ENCODE measurements around the gene SYNPO2L.
A peak's percentile ranks its signal among the peaks of the same experiment; 100 is the strongest.

SYNPO2L gene

DNA sequence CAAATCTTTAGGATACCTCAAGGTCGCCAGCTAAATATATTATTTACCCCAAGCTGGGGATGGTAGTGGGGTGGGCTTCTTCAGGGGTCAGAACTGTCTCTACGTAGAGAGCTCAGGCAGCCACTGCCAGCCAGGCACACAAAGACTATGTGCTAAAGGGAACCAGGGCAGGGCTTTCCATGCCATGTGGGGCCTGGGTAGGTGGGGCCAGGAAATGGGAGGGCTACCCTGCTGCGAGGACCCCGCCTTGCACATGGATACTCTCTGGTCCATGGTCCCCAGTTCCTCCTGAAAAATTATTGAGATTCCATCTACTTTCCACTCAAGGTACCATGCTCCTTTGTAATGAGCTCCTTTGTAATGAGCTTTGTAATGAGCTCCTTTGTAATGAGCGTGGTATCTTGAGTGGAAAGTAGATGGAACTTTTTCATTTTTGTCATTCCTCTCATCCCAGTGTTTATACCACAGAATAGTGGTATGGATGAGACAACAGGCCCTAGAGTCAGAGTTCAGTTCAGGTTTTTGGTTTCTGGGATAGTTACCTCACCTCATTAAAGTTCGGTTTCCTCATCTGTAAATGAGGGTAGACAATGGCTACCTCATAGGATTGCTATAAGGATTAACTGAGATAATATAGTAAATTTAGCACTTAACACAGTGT lies 5.8 kb downstream of the SYNPO2L start:
- DNase-seq (ENCODE audit: low spot score): no peak

DNA sequence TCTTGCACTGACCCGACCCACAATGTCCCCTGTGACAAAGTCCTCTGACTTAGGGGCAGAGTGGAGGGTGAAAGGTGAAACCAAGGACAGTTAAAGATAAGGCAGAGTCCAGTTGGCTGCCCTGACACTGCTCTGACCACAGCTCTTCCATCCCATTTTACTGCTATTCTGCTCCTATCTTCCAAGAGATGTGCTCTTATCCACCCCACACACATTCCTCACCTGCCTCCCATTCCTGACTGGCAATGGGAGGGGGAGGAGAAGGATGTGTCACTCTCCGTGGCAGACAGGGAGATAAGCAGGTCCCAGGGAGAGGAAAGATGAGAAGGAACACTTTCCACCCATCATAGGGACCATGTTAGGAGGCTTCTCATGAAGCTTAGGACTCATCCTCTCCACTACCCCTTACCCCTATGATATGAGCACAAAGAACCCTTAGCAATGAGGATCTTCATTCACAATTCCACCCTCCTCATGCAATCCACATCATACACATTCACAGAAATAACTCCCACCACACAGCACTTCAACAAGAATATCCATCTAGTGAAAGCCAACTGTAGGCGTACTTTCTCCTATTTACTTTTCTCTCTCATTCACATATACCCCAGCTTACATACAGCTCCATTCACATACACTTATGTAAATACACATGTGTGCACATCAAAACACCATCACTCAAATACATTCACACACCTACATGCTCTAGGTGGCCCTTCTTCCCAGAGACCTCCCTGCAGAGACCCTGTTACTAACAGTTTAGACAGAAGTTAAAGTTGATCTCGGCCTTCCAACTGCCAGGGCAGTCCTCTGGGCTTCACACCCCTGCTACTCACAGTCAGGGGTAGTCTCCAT lies 6.6 kb downstream of the SYNPO2L start:
- no peak for DNase-seq (ENCODE audit: low spot score)

DNA sequence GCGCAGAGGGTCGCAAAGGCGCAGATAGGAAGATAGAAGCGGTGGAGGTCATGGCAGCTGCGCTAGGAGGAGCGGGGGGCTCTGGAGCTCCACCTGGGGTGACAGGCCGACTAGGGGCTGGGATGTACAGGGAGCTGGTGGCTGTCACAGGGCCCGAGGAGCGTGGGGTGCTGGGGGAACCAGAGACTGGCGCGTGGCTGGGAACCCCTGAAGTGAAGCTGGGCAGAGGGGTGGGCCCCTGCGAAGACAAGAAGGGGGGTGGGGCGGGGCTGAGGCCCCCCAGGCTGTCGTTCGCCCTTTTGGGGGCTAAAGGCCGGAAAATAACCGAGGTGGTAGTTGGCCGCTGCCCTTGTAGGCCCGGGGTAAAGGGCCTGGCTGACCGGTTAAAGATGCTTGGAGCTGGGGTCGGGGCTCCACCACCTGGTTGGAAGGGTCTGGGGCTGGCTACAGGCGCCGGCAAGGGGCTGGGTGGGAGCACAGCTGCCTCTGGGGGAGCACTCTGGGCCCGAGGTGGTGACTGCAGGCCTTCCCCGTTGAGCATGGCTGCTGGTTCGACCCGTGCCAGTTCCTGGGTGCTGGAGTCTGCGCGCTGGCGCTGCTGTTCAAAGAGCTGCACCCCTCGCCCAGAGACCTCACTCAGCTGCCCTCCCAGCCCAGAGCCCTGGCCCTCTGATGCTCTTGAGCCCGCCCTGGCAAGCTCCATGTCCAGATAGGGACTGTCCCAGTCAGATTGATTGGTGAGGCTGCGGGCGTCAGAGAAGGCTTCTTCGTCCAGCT lies 7.8 kb downstream of the SYNPO2L start:
- no peak for DNase-seq (ENCODE audit: low spot score)

DNA sequence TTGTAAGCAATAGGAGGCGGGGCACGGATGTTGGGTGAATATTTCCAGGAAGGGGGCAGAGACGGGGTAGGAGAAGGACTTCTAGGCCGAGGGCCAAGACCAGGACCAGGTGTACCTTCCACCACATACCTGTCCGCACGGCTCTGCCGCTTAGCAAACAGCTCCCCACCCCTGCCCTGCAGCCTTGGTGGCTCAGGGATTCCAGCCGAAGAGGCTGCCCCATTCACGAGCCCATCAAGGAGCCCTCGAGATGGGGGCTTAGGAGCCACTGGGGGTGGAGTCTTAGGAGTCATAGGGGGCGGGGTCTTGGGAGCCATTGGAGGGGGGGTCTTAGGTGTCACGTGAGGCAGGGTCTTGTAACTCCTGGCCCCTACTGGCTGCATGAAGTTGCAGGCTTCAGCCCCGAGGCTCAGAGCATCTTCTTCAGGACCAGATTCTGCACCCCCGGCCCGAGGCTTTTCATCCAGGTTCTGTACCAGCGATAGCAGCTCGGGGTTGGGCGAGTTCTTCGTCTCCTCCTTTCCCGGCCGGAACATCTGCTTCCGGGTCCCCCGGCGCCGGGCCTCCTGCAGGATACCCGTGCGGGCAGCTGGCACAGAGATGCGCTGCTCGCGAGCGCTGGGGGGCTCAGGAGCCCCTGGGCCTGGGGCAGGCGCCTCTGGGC lies 8.5 kb downstream of the SYNPO2L start:
- DNase-seq (ENCODE audit: low spot score): peak; percentile 52

DNA sequence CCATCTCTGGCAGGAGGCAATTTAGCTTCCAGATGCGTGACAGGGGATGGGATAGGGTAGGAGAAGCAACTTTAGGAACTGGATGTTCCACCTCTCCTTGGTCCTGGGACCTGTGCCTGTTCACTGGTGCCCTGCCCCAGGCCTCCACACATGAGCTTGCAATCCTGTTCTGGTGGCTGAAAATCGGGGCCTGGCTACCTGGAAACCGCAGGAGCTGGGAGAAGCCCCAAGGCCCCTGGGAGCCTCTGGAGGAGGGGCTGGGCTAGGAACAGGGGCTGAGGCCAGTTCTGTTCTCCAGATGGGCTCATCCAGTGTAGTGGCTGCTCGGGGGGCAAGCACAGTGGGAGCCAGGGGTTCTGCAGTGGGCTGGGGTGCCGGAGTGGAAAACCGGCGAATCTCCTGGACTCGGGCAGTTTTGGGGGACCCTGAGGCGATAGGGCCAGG lies 9.2 kb downstream of the SYNPO2L start:
- no peak for DNase-seq (ENCODE audit: low spot score)

DNA sequence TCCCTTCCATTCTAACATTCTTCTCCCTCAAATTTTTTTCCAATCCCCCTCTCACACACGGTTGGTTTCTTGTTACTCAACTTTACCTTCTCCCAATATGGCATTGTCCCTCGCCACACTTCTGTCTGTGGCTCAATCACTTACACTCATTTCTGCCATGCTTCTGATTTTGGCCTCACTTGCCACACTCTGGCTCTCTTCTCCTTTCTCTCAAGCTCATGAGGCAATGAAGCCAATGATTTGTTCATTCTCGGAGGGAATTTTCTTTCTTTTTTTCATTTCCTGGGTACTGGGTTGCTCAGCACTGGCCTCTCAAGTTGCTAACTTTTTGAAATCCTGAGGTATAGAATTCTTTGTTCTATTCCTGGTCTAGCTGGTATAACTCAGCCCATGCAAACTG lies 10.6 kb downstream of the SYNPO2L start:
- no peak for DNase-seq (ENCODE audit: low spot score)

DNA sequence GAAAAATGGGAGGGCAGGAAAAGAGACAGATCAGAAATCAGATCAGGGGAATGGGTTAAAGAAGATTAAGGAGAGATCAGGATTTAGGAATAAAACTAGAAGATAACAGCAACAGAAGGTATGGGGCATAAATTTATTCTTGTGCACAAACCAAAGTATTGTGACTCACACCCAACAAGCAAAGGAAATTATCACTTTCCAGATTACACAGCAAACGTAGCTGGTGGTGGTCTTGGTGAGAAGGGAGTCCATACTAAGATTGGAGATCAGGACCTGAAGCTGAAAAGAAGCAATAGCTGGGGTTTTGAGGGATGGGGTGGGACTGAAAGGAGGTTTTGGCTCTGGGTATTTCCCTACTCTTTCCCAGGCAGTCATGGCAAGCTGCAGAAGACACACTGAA lies 11.1 kb downstream of the SYNPO2L start:
- DNase-seq (ENCODE audit: low spot score): no peak

DNA sequence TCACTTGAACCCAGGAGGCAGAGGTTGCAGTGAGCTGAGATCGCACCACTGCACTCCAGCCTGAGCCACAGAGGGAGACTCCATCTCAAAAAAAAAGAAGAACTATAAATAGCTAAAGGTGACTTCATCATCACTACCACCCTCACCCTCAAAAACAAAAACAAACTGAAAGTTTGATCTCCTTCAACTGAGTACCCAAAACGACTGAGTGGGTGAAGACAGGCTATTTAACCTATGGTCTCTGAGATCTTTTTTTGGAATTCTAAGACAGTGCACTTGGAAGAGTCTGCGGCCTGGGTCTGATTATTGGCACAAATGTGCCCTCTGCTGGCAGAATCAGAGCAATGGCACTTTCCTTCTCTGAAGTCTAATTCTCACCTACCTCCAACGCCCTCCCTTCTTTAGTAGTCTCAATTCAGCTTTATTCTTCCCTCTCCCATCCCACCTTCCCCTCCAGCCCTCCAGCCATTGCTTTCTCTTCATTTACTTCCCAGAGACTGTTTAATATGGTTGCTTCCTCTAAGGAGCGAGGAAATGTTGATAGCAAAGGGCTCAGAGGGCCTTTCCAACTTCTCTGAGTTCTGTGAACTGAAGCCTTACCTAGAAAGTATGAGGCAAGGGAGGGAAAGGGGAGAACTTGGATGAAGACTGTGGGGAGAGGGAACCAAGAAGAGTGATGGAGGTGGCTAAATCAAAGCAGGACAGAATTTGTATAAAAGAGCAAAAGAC lies 11.7 kb downstream of the SYNPO2L start:
- peak; percentile 73 for DNase-seq (ENCODE audit: low spot score)

DNA sequence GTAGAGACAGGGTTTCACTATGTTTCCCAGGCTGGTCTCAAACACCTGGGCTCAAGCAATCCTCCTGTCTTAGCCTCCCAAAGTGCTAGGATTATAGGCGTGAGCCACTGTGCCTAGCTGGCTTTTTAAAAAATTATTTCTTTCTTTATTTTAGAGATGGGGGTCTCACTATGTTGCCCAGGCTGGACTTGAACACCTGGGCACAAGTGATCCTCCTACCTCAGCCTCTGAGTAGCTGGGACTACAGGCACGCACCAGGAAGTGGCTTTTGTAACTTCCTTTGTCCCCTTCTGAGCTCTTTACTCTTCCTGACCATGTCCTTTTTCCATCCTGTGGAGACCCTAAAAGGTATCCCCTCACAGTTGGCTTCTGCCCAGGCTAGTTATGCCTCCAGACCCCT lies 12.5 kb downstream of the SYNPO2L start:
- no peak for DNase-seq (ENCODE audit: low spot score)

DNA sequence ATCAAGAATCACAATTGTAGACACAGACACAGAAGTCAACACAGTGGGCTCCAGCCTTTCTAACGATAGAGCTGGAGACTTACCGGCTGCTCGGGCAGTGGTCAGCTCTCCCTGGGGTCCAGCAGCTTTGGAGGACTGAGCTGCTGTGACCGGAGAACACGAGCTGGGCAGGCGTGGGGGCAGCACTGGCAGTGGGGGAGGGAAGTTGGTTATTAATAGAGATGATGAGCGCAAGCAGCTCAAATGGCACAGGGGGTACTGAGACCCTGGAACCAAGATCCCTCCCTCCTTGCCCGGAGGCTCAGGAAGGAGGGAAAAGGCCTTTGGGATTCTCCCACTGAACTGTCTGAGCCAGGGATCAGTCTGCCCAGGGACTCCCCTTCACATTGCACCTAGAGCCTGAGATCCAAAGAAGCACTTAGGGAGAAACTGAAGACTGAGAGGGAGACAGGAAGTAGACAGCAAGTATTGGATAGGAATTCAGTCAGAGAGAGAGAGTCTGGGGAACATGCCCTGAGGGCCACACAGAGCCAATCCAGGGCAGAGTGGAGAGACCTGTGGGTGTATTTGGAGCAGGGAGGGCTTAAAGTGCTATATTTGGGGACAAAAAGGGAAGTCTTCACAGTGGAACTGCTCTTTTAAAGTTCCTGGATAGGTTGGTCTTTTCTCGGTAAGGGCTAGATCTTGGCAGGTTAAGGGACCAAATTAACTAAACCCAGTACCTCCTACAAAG lies 14.3 kb downstream of the SYNPO2L start, which contains the start of gene MYOZ1:
TSS of gene MYOZ1 (minus strand) at position 147 of the 733 bp plus-strand sequence. CDS start 1,457 bp downstream, outside the sequence.
- no peak for DNase-seq (ENCODE audit: low spot score)

DNA sequence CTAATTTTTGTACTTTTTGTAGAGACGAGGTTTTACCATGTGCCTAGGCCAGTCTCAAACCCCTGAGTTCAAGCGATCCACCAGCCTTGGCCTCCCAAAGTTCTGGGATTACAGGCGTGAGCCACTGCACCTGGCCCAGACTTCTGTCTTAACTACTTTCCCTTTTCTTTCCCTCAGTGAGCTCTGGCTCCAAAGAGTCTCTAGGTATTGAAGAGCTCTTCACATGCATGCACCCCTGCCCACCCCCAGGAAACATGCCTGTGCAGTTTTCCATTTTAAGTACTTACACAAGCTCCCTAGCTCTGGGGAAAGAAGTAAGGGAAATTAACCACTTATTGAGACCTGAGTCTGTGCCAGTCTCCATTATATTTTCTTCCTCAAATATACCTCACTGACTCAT lies 16.5 kb downstream of the SYNPO2L start:
- no peak for DNase-seq (ENCODE audit: low spot score)

DNA sequence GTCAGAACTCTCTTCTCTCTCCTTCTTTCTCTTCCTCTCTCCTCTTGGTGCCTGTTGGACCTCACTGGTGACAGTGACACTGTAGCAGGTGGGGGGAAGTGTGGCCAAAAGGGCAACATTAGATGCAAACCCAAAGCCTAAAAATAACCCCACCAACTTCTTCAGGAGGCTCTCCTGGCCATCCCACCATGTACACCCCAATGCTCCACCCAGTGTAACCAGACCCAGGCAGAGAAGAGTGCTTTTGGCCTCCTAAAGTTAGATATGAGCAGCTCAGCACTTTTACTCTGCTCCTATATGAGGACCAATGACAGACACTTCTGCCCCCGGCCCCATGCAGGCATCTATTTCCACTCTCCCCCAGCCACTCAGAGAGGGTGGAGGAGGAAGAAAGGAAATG lies 20.0 kb downstream of the SYNPO2L start:
- no peak for DNase-seq (ENCODE audit: low spot score)

DNA sequence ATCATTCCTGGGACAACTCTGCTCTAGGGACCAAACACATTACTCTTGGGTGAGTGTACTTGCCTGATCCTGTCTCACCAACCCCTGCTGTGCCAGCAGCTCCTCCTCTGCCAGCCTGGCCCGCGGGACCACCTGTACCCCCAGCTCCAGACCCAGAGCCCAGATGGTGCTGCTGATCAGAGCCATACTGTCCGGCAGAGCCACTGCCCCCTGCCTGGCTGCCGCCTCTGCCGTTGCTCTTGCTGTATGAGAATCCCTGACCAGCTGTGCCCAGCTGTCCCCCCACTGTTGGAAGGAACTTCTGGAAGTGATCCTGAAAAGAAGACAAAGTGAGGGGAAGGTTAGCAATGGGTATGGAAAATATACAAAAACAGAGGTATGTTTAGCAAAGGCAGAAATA lies 21.4 kb downstream of the SYNPO2L start:
- DNase-seq (ENCODE audit: low spot score): no peak

DNA sequence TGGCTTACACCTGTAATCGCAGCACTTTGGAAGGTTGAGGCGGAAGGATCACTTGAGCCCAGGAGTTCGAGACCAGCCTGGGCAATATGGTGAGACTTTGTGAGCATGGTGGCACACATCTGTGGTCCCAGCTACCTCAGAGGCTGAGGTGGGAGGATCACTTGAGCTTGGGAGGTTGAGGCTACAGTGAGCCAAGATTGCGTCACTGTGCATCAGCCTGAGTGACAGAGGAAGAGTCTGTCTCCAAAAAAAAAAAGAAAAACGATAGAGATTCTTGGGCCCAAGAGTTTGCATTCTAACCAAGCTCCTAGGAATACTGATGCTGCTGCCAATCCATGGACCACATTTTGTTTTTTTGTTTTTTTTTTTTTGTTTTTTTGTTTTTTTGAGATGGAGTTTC lies 26.7 kb downstream of the SYNPO2L start:
- no peak for DNase-seq (ENCODE audit: low spot score)

DNA sequence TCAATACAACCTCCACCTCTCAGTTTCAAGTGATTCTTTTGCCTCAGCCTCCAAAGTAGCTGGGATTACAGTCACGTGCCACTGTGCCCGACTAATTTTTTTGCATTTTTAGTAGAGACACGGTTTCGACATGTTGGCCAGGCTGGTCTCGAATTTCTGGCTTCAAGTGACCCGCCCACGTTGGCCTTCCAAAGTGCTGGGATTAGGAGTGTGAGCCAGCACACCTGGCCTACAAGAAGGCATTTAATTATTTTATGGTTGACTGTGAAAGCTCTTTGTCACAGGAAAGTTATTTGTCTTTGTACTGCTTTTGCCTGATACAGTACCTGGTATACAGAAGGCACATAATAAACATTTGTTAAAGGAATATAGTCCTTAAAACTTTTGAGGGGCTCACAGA lies 27.4 kb downstream of the SYNPO2L start:
- no peak for DNase-seq (ENCODE audit: low spot score)

DNA sequence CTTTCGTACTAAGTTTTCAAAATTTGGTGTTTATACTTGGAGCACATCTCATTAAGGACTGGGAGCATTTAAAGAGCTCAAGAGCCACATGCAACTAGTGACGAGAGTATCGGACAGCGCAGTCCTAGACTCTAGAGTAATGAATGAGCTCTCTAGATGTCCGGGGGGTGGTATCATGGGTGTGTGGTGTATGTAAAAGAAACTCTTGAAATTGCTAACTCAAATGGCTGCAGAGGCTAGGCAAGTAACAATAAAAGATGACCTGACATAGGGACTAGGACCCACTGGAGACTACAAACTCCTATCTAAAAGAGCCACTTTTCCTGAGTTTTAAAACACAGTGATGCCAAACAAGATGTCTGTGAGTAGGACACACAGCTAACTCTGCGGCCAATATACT lies 28.5 kb downstream of the SYNPO2L start:
- no peak for DNase-seq (ENCODE audit: low spot score)

DNA sequence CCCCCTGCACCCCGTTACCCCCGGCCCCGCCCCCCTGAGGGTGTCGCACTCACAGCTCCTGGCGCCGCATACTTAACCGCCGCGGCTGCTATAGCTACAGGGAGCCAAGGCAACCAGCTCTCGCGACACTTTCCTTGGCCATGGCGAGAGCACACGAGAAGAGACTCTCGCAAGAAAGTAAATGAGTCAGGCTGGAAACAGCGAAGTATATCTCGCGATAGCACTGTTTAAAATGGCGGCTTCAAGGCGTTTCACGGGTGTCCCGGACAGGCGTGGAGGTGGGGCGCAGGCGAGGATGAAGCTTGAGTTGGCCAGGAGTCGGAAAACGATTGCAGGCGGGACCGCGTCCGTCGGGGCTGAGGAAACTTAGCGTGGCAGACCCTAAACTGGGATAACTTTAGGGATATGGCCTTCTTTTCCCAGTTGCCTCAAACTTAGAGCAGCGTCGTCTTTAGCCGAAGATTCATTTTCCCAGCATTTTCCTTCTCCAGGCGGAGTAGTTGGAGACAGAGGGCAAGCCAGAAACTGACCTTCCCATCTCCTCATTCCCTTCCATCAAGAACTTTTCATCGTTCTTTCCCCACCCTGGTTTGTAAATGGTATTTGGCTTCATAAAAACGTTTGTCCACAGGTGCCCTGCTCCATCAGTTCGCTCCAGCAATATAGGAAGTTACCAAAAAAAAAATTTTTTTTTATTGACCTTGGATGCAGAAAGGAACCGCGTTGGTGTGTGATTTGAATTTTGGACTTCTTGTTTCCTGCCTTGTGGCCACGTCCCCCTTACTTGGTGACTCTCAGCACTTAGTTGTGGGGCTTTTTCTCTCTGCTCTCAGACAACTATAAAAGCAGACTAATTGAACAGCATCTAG lies 29.7 kb downstream of the SYNPO2L start:
- peak; percentile 88 for DNase-seq (ENCODE audit: low spot score)

DNA sequence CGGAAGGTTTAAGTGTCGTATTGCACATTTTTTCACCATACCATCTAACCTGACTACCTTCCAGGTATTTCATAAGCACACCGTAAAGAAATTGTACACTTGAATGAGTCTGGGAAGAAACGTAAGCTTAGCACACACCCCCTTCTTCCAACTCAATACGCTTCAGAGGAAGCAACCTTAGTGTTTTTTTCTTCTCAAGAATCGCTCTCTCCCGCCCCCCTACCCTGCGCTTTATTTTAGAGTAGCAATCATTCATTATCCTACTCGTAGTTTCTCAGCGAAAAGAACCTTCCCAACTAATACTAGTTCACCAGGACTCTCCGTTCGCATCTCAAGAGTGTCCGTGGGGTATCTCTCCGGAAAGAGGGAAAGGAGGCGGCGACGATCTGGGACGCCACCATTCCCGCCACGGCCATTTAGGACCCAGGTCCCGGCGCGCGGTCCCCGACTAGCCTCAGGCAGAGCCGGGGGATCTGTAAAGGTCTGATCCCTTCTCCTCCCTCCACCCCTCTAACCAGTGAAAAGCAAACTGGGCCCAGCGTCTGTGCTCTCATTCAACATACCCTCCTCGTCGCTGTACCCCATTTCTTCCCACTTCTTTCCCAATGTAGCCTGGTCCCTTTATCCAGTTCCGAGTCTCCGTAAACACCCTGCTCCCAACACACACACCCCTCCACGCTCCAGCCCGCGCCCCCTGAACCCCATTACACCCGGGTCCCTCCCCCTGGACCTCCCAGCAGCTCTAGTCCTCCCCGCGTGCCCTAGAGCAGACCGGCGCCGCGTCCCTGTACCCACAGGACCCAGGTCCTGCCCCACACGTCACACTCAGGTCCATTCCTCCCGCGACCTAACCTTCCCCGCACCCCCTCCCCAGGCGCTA lies 30.6 kb downstream of the SYNPO2L start:
- peak; percentile 40 for DNase-seq (ENCODE audit: low spot score)

DNA sequence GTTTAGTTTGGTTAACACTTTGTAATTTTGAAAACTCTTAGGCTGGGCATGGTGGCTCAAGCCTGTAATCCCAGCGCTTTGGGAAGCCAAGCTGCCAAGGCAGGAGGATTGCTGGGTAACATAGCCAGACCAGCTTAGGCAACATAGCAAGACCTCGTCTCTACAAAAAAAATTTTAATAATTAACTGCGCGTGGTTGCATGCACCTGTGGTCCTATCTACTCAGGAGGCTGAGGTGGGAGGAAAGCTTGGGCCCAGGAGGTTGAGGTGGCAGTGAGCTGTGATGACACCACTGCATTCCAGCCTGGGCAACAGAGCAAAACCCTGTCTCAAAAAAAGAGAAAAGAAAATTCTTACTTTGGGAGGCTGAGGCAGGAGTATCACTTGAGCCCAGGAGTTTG lies 32.8 kb downstream of the SYNPO2L start:
- no peak for DNase-seq (ENCODE audit: low spot score)
